ENCODE results near the gene DPH3. TPM values are rescaled to one million over a fixed set of nuclear protein-coding genes. Genes with fewer than 3 reads are reported as not detected.
A peak's percentile ranks its signal among the peaks of the same experiment; 100 is the strongest.

Gene DPH3
- total RNA-seq, 3 donors from 2014 or later: 17.7 to 33.6 (median 21.0) TPM

DNA sequence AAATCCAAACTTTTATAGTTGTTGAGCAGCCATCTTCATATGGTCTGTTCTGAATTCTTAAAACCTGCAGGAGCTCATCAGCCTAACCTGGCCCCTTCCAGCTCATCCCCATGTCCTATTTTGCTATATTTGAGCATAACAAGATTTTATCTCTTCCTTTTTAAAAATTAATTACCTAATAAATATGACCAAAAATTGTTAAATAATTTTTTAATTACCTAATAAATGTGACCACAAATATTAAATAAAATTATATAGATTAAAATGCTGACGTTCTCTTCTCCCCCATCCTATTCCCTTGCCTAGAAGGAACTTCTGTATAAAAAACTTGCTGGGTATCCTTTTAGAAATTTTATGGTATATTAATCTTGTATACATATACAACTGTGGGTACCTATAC lies 44.0 kb upstream of the DPH3 start:
- no peak overlapping the region for H3K27ac ChIP-seq

DNA sequence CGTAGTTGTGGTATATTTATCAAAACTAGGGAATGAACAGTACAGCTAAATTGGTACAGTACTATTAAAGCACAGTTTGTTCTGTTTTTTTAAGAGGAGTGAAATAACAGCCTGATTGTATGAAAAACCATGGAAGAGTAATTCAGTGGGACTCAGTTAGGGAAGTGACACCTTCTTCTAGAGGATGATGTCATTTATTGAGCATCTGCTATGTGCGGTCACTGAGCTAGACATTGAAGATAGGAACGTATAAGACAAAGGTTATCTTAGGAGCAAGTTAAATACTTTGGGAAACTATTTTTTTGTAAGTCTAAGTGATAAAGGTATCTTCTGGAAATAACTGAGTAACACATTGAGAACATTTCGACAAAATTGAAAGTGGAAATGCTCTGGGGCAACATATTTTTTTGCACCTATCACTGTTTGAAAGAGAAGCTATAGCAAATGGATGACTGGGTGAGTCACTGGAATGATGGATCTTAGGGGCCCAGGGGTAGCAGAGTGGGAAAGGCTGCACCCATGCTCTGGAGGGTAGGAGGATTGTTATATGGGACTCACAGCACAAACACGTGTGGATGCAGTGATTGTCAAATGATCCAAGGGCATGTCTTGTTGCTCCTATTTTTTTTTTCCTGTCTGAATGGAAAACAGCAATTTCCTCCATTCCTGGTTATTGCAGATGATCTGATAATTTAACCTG lies 43.2 kb upstream of the DPH3 start:
- H3K9me3 ChIP-seq: no peaks in the 10 kb centered on the region
- H3K27ac ChIP-seq: no peak overlapping the region
- H3K4me1 ChIP-seq: peaks cover 0 to 12% of the 10 kb centered on the region in 2 donors
- no peak overlapping the region for H3K4me3 ChIP-seq
- TF ChIP-seq POLR2A (IDR thresholded peaks at IDR 0.05) (no peak), POLR2AphosphoS5 (IDR thresholded peaks at IDR 0.05) (no peak)
- TF ChIP-seq, protein P1, sequence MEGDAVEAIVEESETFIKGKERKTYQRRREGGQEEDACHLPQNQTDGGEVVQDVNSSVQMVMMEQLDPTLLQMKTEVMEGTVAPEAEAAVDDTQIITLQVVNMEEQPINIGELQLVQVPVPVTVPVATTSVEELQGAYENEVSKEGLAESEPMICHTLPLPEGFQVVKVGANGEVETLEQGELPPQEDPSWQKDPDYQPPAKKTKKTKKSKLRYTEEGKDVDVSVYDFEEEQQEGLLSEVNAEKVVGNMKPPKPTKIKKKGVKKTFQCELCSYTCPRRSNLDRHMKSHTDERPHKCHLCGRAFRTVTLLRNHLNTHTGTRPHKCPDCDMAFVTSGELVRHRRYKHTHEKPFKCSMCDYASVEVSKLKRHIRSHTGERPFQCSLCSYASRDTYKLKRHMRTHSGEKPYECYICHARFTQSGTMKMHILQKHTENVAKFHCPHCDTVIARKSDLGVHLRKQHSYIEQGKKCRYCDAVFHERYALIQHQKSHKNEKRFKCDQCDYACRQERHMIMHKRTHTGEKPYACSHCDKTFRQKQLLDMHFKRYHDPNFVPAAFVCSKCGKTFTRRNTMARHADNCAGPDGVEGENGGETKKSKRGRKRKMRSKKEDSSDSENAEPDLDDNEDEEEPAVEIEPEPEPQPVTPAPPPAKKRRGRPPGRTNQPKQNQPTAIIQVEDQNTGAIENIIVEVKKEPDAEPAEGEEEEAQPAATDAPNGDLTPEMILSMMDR (IDR thresholded peaks at IDR 0.05): no peak
- no peaks in the 10 kb centered on the region for H3K36me3 ChIP-seq
- DNase-seq (ENCODE audit: low spot score in 2 of 2): no peak
- intact Hi-C loops (cut with DNase I; ENCODE audit: low total_unique reads): no loop called here
- H3K27me3 ChIP-seq: no peaks in the 10 kb centered on the region

More for the DNA sequence above, 44.0 kb upstream of the DPH3 start:
- TF ChIP-seq, protein P1 (IDR thresholded peaks at IDR 0.05): no peak
- TF ChIP-seq POLR2AphosphoS5 (IDR thresholded peaks at IDR 0.05): no peak
- no peak for TF ChIP-seq POLR2A (IDR thresholded peaks at IDR 0.05)
- H3K4me3 ChIP-seq: no peak overlapping the region
- H3K9me3 ChIP-seq: no peaks in the 10 kb centered on the region
- no peaks in the 10 kb centered on the region for H3K27me3 ChIP-seq
- no peaks in the 10 kb centered on the region for H3K36me3 ChIP-seq
- DNase-seq (ENCODE audit: low spot score in 2 of 2): no peak
- peaks cover 0 to 12% of the 10 kb centered on the region in 2 donors for H3K4me1 ChIP-seq
- intact Hi-C loops (cut with DNase I; ENCODE audit: low total_unique reads): no loop called here

DNA sequence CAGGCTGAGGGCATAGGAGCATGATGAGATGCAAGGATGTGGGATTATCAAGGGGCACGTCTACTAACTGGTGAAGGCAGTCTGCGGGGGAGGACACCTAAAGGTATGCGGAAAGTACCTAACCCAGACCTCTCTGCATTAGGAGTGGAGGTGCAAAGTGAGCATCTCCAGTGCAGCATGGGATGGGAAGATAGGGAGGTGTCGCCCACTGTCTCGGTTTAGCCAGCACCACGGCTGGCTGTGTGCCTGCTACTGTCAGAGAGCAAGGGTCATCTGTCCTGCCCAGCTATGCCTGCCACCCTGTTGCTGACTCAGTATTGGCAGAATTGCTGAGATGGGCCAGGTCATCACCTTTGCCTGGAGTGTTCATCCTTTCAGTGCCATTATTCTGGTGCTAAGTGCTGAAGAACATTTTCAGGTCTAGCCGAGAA lies 40.4 kb upstream of the DPH3 start:
- TF ChIP-seq POLR2A (IDR thresholded peaks at IDR 0.05) (no peak), POLR2AphosphoS5 (IDR thresholded peaks at IDR 0.05) (no peak)
- TF ChIP-seq, protein P1 (IDR thresholded peaks at IDR 0.05): no peak
- Histone ChIP-seq H3K27me3 (no peaks in the 10 kb centered on the region), H3K4me1 (no peaks in the 10 kb centered on the region), H3K27ac (peak overlapping the region in 1 of 2 donors; percentile 1), H3K36me3 (no peaks in the 10 kb centered on the region), H3K9me3 (no peaks in the 10 kb centered on the region), H3K4me3 (no peak overlapping the region)
- DNase-seq (ENCODE audit: low spot score in 2 of 2): no peak
- intact Hi-C loops (cut with DNase I; ENCODE audit: low total_unique reads): no loop called here

DNA sequence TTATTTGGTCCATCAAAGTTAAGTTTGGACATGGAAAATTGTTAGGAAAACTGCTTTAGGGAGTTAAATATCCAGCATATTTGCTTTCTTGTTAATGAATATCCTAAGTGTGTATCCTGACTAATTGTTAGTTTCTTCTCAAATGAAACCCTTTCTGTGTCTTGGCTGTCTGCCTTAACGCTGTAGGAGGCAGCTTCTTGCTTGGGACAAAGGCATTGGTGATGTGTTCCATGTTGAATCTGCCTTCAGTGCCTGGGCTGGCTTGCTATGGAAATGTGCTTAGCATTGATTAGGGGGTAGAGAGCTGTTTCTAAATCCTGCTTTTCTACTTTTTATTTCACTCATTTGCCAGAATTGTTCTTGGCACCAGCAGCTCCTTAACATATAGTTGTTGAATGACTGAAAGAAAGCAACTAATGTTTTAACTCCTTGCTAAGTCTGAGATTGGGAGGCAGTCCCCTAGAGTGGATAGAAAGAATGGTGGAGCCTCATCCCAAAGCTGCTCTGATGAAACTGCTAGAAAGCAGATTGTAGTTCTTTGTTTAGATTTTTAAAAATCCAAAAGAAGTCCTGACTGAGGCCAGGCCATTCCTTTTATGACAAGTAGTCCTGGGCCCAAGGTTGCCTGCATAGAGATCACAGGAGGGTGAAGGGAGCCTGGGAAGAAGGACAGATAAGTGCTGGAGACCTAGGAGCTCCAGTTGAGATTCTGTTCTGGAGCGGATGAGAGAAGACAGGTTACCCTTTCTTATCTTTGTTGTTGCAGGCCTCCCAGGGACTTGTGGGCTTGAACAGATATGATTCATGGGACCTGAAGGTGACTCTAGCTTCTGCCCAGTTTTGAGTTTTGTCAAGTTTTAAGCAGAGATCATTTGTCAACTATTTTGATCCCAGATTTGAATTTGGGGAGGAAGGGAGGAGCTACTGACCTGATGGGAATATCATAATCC lies 39.6 kb upstream of the DPH3 start:
- intact Hi-C loops (cut with DNase I; ENCODE audit: low total_unique reads): no loop called here
- TF ChIP-seq, protein P1 (IDR thresholded peaks at IDR 0.05): no peak
- TF ChIP-seq POLR2AphosphoS5 (IDR thresholded peaks at IDR 0.05) (no peak), POLR2A (IDR thresholded peaks at IDR 0.05) (no peak)
- no peak overlapping the region for H3K27ac ChIP-seq

More for the DNA sequence above, 39.6 kb upstream of the DPH3 start:
- H3K4me3 ChIP-seq: no peak overlapping the region
- no peaks in the 10 kb centered on the region for H3K27me3 ChIP-seq
- no peaks in the 10 kb centered on the region for H3K36me3 ChIP-seq
- no peak for DNase-seq (ENCODE audit: low spot score in 2 of 2)
- H3K9me3 ChIP-seq: no peaks in the 10 kb centered on the region
- H3K4me1 ChIP-seq: no peaks in the 10 kb centered on the region

Data from breast epithelium (tissue), 4 donors.